ENCODE measurements around the gene PRKCH.

PRKCH gene

GRCh38 chr14:61573748-61574513 lies 252.6 kb downstream of the PRKCH start:
- no peak for DNase-seq (ENCODE audit: extremely low read depth, low read depth)
- TF ChIP-seq CTCF (IDR thresholded peaks at IDR 0.05; ENCODE audit: low read depth, low read length), result no peak

GRCh38 chr14:61574514-61574807 lies 253.1 kb downstream of the PRKCH start:
- DNase-seq (ENCODE audit: extremely low read depth, low read depth), result no peak
- no peak for TF ChIP-seq CTCF (IDR thresholded peaks at IDR 0.05; ENCODE audit: low read depth, low read length)

GRCh38 chr14:61575126-61575525 lies 253.7 kb downstream of the PRKCH start:
- no peak for DNase-seq (ENCODE audit: extremely low read depth, low read depth)
- TF ChIP-seq CTCF (IDR thresholded peaks at IDR 0.05; ENCODE audit: low read depth, low read length), result no peak

- DNase-seq (ENCODE audit: extremely low read depth, low read depth), result no peak
- no peak for TF ChIP-seq CTCF (IDR thresholded peaks at IDR 0.05; ENCODE audit: low read depth, low read length)
Measured at GRCh38 chr14:61575551-61576150, 254.3 kb downstream of the PRKCH start.

- no peak for TF ChIP-seq CTCF (IDR thresholded peaks at IDR 0.05; ENCODE audit: low read depth, low read length)
- DNase-seq (ENCODE audit: extremely low read depth, low read depth), result no peak
Measured at GRCh38 chr14:61577506-61577931, 256.1 kb downstream of the PRKCH start.

GRCh38 chr14:61578745-61579144 lies 257.4 kb downstream of the PRKCH start:
- no peak for DNase-seq (ENCODE audit: extremely low read depth, low read depth)
- no peak for TF ChIP-seq CTCF (IDR thresholded peaks at IDR 0.05; ENCODE audit: low read depth, low read length)

GRCh38 chr14:61581340-61581739 lies 260.0 kb downstream of the PRKCH start:
- no peak for DNase-seq (ENCODE audit: extremely low read depth, low read depth)
- no peak for TF ChIP-seq CTCF (IDR thresholded peaks at IDR 0.05; ENCODE audit: low read depth, low read length)

Data from AG09319 (cell line).